Right lung (tissue), 10 donors: Measurements from ENCODE around the gene MAX. TPM values are rescaled to one million over a fixed set of nuclear protein-coding genes. Genes with fewer than 3 reads are reported as not detected.
A peak's percentile ranks its signal among the peaks of the same experiment; 100 is the strongest.

Source experiments
- DNase-seq, 2 donors: peaks; one replicate each; pipeline ENCODE4 v3.0.0-alpha.2; 2013
- long read RNA-seq, 8 donors: transcript quantifications; one replicate each; lab custom pipeline, GENCODE V29; 2026
- polyA plus RNA-seq, 5 donors: library from polyadenylated mRNA; unstranded; fragments of 120-200 nt; gene quantifications; one replicate each; pipeline versions ENCODE4 v1.2.1 to v1.2.3, GENCODE V29; 2013; ENCODE audit warnings: inconsistent platforms in 1 of 5, low replicate concordance in 1 of 5; ENCODE audit not compliant: insufficient read length in 5 of 5, insufficient read depth in 1 of 5

Gene MAX, protein sequence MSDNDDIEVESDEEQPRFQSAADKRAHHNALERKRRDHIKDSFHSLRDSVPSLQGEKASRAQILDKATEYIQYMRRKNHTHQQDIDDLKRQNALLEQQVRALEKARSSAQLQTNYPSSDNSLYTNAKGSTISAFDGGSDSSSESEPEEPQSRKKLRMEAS
- 10 to 100 TPM; 57.1 to 67.7 (median 58.8) TPM for polyA plus RNA-seq
- long read RNA-seq, donor 1, transcript MAX-204 (4 exons, 1,973 nt): major isoform, 25 of 43 reads
- long read RNA-seq, donor 1, transcript MAX-205 (5 exons, 1,546 nt): minor isoform, 9 of 43 reads
- long read RNA-seq, donor 1, partial matches to known transcripts: 0 of 43 reads
- long read RNA-seq, donor 1, other reads (novel, unspliced or antisense): 0 of 43 reads
- long read RNA-seq, donor 2, transcript MAX-205 (5 exons, 1,546 nt): minor isoform, 7 of 20 reads
- long read RNA-seq, donor 2, transcript MAX-204 (4 exons, 1,973 nt): major isoform, 11 of 20 reads
- long read RNA-seq, donor 2, partial matches to known transcripts: 0 of 20 reads
- long read RNA-seq, donor 2, other reads (novel, unspliced or antisense): 0 of 20 reads
- long read RNA-seq, donor 3, transcript MAX-204 (4 exons, 1,973 nt): major isoform, 15 of 39 reads
- long read RNA-seq, donor 3, transcript MAX-205 (5 exons, 1,546 nt): minor isoform, 14 of 39 reads
- long read RNA-seq, donor 3, partial matches to known transcripts: 0 of 39 reads
- long read RNA-seq, donor 3, other reads (novel, unspliced or antisense): 0 of 39 reads
- long read RNA-seq, donor 4, transcript MAX-202 (4 exons, 3,155 nt): minor isoform, 5 of 29 reads
- long read RNA-seq, donor 4, transcript MAX-204 (4 exons, 1,973 nt): major isoform, 10 of 29 reads
- long read RNA-seq, donor 4, transcript MAX-213 (3 exons, 585 nt): minor isoform, 7 of 29 reads
- long read RNA-seq, donor 4, partial matches to known transcripts: 0 of 29 reads
- long read RNA-seq, donor 4, other reads (novel, unspliced or antisense): 0 of 29 reads
- long read RNA-seq, donor 5, transcript MAX-205 (5 exons, 1,546 nt): minor isoform, 14 of 82 reads
- long read RNA-seq, donor 5, transcript MAX-204 (4 exons, 1,973 nt): major isoform, 25 of 82 reads
- long read RNA-seq, donor 5, partial matches to known transcripts: 39 of 82 reads
- long read RNA-seq, donor 5, other reads (novel, unspliced or antisense): 0 of 82 reads
- long read RNA-seq, donor 6, transcript MAX-204 (4 exons, 1,973 nt): major isoform, 12 of 35 reads
- long read RNA-seq, donor 6, transcript MAX-205 (5 exons, 1,546 nt): minor isoform, 11 of 35 reads
- long read RNA-seq, donor 6, partial matches to known transcripts: 5 of 35 reads
- long read RNA-seq, donor 6, other reads (novel, unspliced or antisense): 0 of 35 reads
- long read RNA-seq, donor 7, transcript MAX-204 (4 exons, 1,973 nt): minor isoform, 5 of 19 reads
- long read RNA-seq, donor 7, transcript MAX-205 (5 exons, 1,546 nt): major isoform, 10 of 19 reads
- long read RNA-seq, donor 7, partial matches to known transcripts: 0 of 19 reads
- long read RNA-seq, donor 7, other reads (novel, unspliced or antisense): 0 of 19 reads
- long read RNA-seq, donor 8, transcript MAX-204 (4 exons, 1,973 nt): major isoform, 9 of 14 reads
- long read RNA-seq, donor 8, partial matches to known transcripts: 0 of 14 reads
- long read RNA-seq, donor 8, other reads (novel, unspliced or antisense): 0 of 14 reads

DNA sequence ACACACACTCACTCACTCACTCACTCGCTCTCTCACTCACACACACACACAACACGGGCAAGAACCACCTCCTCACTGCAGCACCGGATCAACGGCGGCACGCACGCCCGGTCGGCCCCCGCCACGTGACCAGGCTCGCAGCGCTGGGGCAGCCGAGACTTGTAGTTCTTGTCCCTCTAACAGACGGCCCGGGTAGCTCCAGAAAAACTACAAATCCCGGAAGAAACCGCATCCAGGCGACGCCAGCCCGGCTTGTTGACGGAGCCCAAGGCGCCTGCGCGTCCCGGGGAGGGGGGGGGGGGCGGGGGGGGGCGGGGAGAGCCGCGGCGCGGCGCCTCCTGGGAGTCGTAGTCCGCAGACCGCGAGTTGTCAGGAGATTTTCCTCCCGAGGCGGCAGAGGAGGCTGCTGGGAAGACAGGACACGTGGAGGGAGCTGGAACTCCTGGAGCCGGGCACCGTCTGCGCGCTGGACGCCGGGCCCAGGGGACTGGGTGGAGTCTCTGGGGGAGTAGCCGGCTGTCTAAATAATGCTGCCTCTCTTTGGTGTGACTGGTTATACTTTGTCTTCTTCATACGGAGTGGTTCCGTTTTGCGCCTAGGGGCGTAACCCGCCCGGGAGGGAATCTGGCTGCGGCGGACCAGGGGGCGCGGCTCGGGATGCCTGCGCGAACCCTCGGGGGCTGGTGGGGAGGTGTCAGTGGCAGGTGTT lies at the start of gene MAX:
Gene MAX, minus strand, starts transcription at position 77 of the 709 bp plus-strand sequence. CDS start 178 bp downstream, outside the sequence.
- peak; percentile 94 to 96 for DNase-seq

DNA sequence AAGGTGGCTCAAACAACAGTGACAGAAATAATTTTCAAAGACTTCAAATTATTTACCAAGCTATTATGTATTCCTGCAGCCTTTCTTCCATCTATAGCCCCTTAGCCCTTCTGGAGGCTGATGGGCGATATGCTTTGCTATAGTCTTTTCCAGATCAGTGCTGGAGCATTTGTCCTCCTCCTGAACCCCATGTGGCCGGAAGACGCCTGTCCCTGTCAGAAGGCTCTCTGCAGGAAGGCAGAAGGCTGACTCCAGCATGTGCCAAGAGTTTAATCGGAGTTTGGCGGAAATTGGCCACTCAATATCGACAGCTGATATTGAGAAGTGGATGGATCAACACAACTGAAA lies 49.3 kb upstream of the MAX start:
- no peak for DNase-seq

DNA sequence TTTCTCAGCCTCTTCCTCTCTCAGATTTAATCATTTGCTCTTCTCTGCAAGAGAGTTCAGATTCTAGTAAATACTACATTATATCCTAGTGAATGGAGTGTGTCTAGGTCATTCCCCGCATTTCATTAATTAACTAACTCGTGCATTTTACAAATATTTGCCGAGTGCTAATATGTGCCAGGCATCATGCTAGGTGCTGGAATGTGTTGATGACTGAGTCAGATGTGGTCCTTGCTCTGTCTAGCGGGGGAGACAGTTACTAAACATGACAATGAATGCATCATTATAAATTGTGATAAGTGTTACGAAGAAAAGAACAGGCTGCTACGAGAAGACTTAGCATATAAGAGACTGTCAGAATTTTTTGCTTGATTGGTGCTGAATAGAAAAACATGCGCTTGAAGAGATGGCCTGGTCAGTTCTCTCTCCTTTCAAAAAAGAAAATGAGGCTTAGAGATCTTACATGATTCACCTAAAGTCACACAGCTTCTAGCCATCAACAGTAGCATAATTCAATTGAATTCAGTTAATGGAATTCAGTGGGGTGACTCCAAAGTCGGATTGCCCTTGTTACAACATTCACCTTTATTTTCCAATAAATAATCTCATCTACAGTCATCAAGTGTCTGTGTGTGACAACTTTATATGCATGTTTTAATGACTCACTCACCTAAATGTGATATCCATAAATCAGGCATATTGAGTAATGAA lies 48.7 kb upstream of the MAX start:
- no peak for DNase-seq

DNA sequence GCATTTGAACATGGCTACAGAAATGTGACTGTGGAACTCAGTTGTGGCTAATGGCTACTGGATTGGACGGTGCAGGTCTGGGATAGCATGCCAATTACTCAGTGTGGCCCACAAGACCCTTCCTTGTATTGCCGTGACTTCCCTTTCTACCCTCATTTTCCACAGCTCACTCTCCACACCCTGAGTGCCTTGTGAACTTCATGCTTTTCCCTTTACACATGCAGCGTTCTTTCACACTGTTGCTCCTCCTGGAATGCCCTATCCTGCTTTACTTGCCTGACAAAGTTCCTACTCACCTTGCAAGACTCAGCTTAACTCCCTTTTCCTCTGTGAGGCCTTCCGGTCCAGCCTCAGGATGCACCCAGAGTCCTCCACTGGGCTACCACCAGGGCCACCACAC lies 46.8 kb upstream of the MAX start:
- no peak for DNase-seq

DNA sequence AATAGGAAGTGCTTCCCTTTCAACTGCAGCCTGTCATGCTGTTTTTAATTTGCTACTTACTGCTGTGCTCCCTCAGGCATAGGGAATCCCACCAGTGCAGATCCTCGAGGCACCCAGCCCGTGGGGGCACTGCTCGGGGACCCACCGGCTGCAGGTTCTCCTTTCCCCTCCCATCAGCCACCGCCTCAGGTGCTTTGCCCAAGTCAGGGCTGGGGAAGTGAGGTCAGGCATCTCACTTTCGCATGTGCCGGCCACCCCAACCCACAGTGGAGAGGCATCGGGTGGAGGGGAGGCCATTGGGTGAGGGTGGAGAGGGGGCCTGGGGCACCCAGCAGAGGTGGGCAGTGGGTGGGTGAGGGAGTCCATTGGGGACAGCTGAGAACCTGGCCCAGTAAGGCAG lies 41.9 kb upstream of the MAX start:
- no peak for DNase-seq

DNA sequence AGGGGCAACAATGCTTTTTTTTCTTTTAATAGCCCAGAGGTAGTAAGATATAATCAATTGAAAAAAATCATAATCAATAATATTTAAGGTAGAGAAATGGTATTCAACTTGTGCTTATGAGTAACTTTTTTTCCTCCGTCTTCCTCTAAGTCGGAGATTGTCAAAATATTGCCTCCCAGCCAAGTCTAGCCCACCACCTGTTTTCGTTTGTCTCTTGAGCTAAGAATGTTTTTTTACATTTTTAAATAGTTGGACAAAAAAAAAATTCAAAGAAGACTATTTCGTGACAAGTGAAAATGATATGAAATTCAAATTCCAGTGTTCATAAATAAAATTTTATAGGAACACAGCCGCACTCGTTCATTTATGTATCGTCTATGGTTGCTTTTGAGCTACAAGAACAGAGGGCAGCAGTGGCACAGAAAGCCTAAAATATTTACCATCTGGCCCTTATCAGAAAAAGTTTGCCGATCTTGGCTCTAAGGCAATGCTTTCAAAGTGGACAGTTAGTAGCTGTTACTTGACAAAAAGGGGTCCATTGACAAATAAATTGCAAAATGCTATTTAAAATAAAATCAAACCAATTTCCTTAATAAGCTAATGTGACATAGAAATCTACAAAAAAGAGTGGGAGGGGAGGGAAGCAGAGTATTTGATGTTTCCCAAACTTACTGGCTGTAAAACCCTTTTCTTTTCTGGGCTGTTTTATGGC lies 40.8 kb upstream of the MAX start:
- DNase-seq: peak; percentile 35 to 60

DNA sequence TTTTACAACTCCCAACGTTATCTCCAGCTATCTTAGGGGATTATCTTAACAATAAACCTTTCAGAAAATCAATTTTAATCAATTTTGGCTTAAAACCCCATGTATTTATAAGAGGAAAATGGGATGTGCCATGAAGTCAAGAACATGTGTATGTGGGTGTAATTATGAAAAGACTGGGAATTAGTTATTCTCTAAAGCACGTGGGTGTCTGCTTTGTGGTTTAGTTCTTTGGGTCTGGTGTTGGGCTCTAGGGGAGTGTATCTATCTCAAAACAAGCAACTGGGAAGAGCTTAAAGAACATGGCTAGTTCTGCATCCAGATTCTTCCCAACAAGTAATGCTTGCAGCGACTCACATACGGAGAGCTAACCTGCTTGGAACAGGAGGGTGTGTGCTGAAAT lies 40.1 kb upstream of the MAX start:
- no peak for DNase-seq

DNA sequence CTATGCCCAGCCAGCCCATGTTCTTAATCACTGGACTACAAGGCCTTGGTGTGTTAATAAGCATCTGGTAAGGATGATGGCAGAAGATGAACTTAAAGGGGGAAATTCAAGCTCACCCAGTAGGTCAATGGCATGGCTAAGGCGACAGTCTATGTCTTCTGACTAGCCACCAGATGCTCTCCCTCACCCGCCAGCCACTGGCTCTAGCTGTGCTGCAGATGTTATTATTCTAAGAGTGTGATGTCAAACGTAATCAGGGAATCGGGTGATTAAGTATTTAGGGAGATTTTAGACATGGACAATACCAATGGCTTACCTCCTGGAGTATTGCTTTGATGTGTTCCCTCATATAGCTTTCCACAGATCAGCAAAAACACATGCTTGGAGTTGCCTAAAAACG lies 39.2 kb upstream of the MAX start:
- no peak for DNase-seq

DNA sequence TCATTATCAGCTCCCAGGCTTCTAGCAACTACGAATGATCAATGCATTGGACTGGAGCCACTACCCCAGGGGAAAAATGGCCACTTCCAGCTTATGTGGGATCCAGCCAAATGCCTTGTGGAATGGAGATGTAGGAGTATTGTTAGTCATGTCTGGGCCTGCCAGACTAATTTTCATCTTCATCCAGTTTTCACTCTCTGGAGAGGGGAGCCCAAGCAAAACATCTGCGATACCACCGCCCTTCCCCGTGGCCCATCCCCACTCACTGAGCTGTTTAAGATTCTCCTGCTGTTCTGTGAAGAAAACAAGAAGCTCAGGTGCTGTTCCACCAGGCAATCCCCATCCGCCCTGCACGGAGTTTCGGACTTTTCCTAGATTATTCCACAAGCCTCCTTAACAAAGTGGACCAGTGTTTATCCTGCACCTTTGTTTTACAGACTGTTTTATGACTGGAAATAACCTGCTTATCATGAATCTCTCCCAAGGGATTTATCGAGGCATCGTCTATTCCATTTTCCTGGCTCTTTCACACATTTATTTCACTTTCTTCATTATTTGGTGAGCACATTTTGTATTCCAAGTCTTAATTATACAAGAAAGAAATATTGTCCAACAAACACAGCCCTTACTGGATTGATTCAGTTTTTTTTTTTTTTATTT lies 35.5 kb upstream of the MAX start:
- DNase-seq: no peak

DNA sequence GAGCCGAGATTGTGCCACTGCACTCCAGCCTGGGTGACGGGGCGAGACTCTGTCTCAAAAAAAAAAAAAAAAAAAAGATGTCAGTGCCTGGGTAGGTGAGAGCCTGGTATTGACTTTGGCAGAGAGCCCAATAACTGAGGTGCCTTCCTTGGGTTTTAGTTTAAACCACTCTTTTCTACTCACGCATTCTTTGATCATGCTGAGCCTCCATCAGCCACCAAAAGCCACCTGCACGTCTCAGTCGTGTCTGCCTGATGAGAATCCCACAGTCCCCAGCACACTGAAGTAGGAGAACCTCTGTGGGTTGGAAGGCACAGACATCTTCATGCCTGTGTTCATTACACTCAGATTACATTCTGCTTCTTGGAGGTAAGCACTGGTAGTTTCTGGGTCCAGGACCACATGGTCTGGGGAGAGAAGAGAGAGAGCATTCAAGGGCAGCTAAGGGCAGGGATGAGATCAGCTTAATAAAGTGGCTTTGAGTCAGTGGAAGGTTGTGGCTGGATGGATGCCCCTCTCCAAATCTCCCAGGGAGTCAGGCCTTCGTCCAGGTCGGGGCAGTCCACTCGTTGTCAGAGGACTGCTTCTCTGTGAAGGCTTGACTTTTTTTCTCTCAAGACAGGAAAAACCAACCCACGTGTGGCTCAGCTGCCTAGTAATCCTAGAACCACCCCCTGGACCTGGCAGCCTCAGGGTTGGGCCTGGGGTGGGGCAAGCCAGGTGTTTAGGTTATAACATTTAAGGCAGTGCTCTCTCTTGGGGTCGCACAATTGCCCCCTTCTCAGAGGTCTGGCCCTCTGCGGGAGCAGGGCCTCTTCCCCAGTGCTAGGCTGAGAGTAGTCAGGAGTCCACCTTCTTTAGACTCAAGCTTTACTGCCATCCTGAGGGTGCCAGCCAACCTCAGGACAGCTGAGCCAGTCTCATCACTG lies 32.6 kb upstream of the MAX start:
- no peak for DNase-seq

DNA sequence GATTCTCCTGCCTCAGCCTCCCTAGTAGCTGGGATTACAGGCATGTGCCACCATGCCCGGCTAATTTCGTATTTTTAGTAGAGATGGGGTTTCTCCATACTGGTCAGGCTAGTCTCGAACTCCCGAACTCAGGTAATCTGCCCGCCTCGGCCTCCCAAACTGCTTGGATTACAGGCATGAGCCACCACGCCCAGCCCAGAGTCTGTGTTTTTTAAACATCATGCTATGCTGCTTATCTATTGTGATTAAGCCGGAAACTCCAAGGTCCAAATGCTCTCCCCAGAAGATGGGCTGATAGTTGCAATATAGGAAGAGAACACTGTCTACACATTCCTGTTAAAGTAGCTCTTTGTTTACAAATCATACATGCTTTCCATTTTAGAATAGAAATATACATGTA lies 30.5 kb upstream of the MAX start:
- DNase-seq: no peak

DNA sequence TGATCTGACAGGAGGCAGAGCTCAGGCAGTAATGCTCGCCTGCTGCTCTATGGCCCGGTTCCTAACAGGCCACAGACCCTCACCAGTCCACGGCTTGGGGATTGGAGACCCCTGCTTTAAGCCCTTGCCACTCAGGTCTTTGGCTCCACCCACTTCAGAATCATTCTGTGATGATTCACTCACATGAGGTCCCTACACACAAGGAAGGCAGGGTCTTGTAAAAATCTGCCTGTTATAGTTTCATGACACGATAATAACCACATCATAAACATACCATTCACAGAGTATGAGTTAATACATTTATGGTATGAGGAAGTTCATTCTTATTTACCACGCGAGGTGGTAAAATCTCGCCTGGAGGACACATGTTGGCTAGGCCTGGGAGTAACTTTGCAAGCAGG lies 29.0 kb upstream of the MAX start:
- no peak for DNase-seq

DNA sequence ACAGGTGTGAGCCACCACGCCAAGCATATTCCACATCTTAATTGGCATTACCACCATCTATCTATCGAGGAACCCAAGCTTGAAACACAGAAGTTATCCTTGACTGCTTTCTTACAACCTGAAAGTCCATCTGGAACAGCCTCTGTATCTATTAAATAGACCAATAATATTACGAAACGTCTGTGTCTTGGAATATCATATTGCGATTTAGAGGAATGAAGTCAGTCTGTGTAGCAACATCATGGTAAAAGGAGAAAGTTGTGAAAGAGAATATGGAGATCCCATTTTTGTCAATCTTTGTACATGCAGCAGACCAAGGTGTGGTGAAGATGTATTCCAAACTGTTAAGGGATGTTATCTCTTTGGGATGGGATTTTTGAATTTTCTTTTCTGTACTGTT lies 25.8 kb upstream of the MAX start:
- DNase-seq: no peak

DNA sequence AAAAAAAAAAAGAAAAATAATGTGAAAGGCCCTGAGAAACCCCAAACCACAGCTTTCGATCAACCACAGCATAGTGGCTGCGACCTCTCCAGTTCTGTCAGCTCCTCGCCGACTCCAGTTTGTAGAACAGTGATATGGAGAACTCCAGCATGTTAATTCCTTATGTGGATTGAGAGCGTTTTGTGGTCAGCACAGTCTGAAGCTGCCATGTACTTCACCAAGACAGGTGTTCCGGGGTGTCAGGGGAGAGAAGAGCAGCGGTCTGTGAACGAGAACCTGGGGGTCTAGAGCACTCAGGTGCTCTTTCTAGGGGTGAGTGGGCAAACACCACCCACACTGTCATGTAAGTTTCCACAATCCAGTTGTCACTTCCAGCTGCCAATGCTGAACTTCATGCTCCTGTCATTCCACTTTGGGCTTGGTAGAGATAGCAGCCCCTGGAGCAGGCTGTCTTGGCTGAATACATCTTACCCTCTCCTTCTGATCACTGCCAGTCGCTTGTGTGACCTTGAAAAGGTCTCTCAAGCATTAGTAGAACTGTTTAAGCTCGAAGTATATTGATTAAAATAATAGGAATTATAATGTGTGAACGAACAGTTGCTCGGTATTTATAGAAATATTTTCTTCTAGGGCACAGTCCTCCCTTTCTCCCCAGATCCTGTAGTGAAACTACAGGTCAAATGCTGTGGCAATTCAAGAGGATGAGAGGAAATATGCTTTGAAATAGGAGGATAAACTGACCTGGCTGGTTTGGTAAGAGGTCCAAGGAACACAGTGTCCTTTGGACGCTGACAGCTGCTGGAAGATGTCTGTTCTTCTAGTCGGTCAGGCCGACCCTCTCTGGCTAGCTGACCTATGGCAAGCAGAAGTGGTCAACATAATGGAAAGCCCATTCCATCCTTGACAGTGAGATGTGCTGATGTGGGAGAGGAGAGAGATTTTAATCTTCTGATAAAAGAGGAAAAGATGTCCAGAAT lies 15.7 kb upstream of the MAX start:
- DNase-seq: no peak

DNA sequence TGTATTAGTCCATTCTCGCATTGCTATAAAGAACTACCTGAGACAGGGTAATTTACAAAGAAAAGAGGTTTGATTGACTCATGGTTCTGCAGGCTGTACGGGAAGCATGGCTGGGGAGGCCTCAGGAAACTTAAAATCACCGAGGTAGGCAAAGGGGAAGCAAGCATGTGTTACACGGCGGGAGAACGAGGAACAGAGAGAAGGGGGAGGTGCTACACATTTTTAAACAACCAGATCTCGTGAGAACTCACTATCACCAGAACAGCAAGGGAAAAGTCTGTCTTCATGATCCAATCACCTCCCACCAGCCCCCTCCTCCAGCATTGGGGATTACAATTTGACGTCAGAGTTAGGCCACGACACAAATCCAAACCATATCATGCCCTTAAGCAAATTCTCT lies 13.3 kb upstream of the MAX start:
- no peak for DNase-seq

DNA sequence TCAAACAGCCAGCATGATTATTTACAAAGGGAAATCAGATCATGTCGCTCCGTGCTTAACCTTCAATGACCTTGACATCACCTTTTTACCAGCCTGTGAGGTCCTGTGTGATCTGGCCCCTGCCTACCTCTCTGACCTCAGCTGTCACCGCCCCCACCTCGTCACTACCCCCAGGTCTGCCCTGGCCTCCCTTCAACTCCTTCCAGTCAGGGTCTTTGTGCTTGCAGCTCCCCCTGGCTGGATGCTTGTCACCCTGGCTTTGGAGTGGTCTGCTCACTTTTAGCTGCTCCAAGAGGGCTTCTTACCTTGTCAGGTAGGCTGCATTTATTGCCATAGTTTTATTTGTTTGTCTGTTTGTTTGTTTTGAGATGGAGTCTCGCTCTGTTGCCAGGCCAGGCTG lies 8.2 kb upstream of the MAX start:
- DNase-seq: no peak
